Esophagus (tissue), 2 donors: ENCODE measurements around the gene MIER1. TPM values are rescaled to one million over a fixed set of nuclear protein-coding genes. Genes with fewer than 3 reads are reported as not detected.

Source experiments
- H3K27ac ChIP-seq, 2 donors: one replicate each; pipeline ENCODE4 v1.5.1; 2013; ENCODE audit warnings: low read depth in 2 of 2, mild to moderate bottlenecking in 2 of 2, inconsistent platforms in 1 of 2, low read length in 1 of 2, moderate library complexity in 1 of 2
- H3K27me3 ChIP-seq, 2 donors: one replicate each; pipeline ENCODE4 v1.6.1; 2013; ENCODE audit warnings: low read length in 2 of 2, control low read depth in 1 of 2, mild to moderate bottlenecking in 1 of 2; ENCODE audit not compliant: insufficient read depth in 2 of 2, control insufficient read depth in 1 of 2
- H3K36me3 ChIP-seq, 2 donors: one replicate each; pipeline ENCODE4 v1.6.1; 2013; ENCODE audit warnings: low read length in 1 of 2; ENCODE audit not compliant: control insufficient read depth in 2 of 2, insufficient read depth in 2 of 2
- H3K4me1 ChIP-seq, 2 donors: one replicate each; pipeline ENCODE4 v1.6.1; 2013; ENCODE audit warnings: low read length in 1 of 2; ENCODE audit not compliant: control insufficient read depth in 2 of 2, insufficient read depth in 2 of 2
- H3K4me3 ChIP-seq, 2 donors: one replicate each; pipeline ENCODE4 v1.5.1; 2013; ENCODE audit warnings: low read length in 2 of 2, mild to moderate bottlenecking in 2 of 2, low read depth in 1 of 2, moderate library complexity in 1 of 2
- H3K9me3 ChIP-seq, 2 donors: one replicate each; pipeline ENCODE4 v1.6.1; 2013; ENCODE audit warnings: mild to moderate bottlenecking in 2 of 2, low read depth in 1 of 2, low read length in 1 of 2, moderate library complexity in 1 of 2; ENCODE audit not compliant: control insufficient read depth in 2 of 2, insufficient read depth in 1 of 2
- WGBS, 2 donors: extraction: QIAGEN DNeasy Blood & Tissue Kit; methylation state at CpG; one replicate each; pipeline ENCODE4 v1.1.7; 2013; 5-methylcytosine and 5-hydroxymethylcytosine counted together
- polyA plus RNA-seq, 2 donors: library from polyadenylated mRNA; stranded (reverse); fragments of 200-250 nt; gene quantifications; one replicate each; pipeline ENCODE4 v1.2.3, GENCODE V29; 2013
- donor health status: healthy with polysubstance abuse.
- donor health status: Bipolar disorder and iron deficiency.

Gene MIER1
- polyA plus RNA-seq, 2 donors: 7.5 to 7.7 TPM

GRCh38 chr1:67013573-67013972, 88.8 kb downstream of the MIER1 start:
- no peaks in the 10 kb centered on the region for H3K4me1 ChIP-seq
- no peak overlapping the region for H3K27ac ChIP-seq
- no peak overlapping the region for H3K4me3 ChIP-seq
- H3K36me3 ChIP-seq: peaks cover under 1 to 2% of the 10 kb centered on the region in 2 donors
- WGBS, 2 donors: 25 to 32% methylated on average over 2 of the region's 2 CpGs
- no peaks in the 10 kb centered on the region for H3K27me3 ChIP-seq
- H3K9me3 ChIP-seq: no peaks in the 10 kb centered on the region

GRCh38 chr1:67018574-67018973, 93.8 kb downstream of the MIER1 start:
- WGBS, 2 donors: 83% methylated on average over 2 of the region's 2 CpGs
- peaks cover 0 to 4% of the 10 kb centered on the region in 2 donors for H3K36me3 ChIP-seq
- H3K27ac ChIP-seq: no peak overlapping the region
- H3K27me3 ChIP-seq: no peaks in the 10 kb centered on the region
- no peaks in the 10 kb centered on the region for H3K9me3 ChIP-seq
- peaks cover 0 to 2% of the 10 kb centered on the region in 2 donors for H3K4me1 ChIP-seq
- no peak overlapping the region for H3K4me3 ChIP-seq

- Histone ChIP-seq H3K9me3 (no peaks in the 10 kb centered on the region), H3K27ac (no peak overlapping the region), H3K4me3 (no peak overlapping the region), H3K36me3 (peaks cover 0 to 4% of the 10 kb centered on the region in 2 donors), H3K4me1 (peaks cover 0 to 2% of the 10 kb centered on the region in 2 donors), H3K27me3 (no peaks in the 10 kb centered on the region)
- 88 to 92% methylated on average over 4 of the region's 4 CpGs for WGBS, 2 donors
These were observed 94.3 kb downstream of the MIER1 start for GRCh38 chr1:67019121-67019520.

GRCh38 chr1:67019600-67020136, 94.9 kb downstream of the MIER1 start:
- 28 to 43% methylated on average over 1 of the region's 1 CpG for WGBS, 2 donors
- Histone ChIP-seq H3K36me3 (peaks cover 0 to 4% of the 10 kb centered on the region in 2 donors), H3K4me1 (peaks cover 0 to 2% of the 10 kb centered on the region in 2 donors), H3K27ac (no peak overlapping the region), H3K27me3 (no peaks in the 10 kb centered on the region), H3K9me3 (no peaks in the 10 kb centered on the region), H3K4me3 (no peak overlapping the region)

- Histone ChIP-seq H3K27me3 (no peaks in the 10 kb centered on the region), H3K27ac (no peak overlapping the region), H3K4me3 (no peak overlapping the region), H3K9me3 (no peaks in the 10 kb centered on the region), H3K4me1 (peaks cover 0 to 2% of the 10 kb centered on the region in 2 donors), H3K36me3 (peaks cover 0 to 4% of the 10 kb centered on the region in 2 donors)
- WGBS, 2 donors: 63 to 72% methylated on average over 2 of the region's 2 CpGs
These were observed 95.5 kb downstream of the MIER1 start for GRCh38 chr1:67020304-67020703.

GRCh38 chr1:67020765-67021164, 96.0 kb downstream of the MIER1 start:
- H3K36me3 ChIP-seq: peaks cover 0 to 4% of the 10 kb centered on the region in 2 donors
- H3K4me1 ChIP-seq: peaks cover 0 to 2% of the 10 kb centered on the region in 2 donors
- H3K9me3 ChIP-seq: no peaks in the 10 kb centered on the region
- 29 to 33% methylated on average over 2 of the region's 2 CpGs for WGBS, 2 donors
- H3K27ac ChIP-seq: no peak overlapping the region
- H3K4me3 ChIP-seq: no peak overlapping the region
- no peaks in the 10 kb centered on the region for H3K27me3 ChIP-seq

GRCh38 chr1:67029472-67029871, 104.7 kb downstream of the MIER1 start:
- Histone ChIP-seq H3K4me1 (no peaks in the 10 kb centered on the region), H3K27me3 (no peaks in the 10 kb centered on the region), H3K4me3 (no peak overlapping the region), H3K36me3 (no peaks in the 10 kb centered on the region), H3K9me3 (no peaks in the 10 kb centered on the region), H3K27ac (no peak overlapping the region)
- 93 to 96% methylated on average over 1 of the region's 1 CpG for WGBS, 2 donors

GRCh38 chr1:67031121-67031858, 106.5 kb downstream of the MIER1 start:
- Histone ChIP-seq H3K36me3 (no peaks in the 10 kb centered on the region), H3K27ac (no peak overlapping the region), H3K4me1 (no peaks in the 10 kb centered on the region), H3K9me3 (no peaks in the 10 kb centered on the region), H3K27me3 (no peaks in the 10 kb centered on the region), H3K4me3 (no peak overlapping the region)
- WGBS, 2 donors: 73 to 79% methylated on average over 5 of the region's 5 CpGs

GRCh38 chr1:67031859-67032247, 107.1 kb downstream of the MIER1 start:
- no peaks in the 10 kb centered on the region for H3K36me3 ChIP-seq
- H3K9me3 ChIP-seq: no peaks in the 10 kb centered on the region
- WGBS, 2 donors: 86 to 88% methylated on average over 4 of the region's 4 CpGs
- no peak overlapping the region for H3K27ac ChIP-seq
- H3K4me3 ChIP-seq: no peak overlapping the region
- H3K4me1 ChIP-seq: no peaks in the 10 kb centered on the region
- H3K27me3 ChIP-seq: no peaks in the 10 kb centered on the region
